ENCODE data around the gene ZFHX2. TPM values are rescaled to one million over a fixed set of nuclear protein-coding genes. Genes with fewer than 3 reads are reported as not detected.

The ZFHX2 gene
- total and polyA plus RNA-seq, 2 of the 13 experiments (the other 11 are each of a cell fraction or from before 2014, with no cell fraction given), result 0.17 to 0.44 TPM

DNA sequence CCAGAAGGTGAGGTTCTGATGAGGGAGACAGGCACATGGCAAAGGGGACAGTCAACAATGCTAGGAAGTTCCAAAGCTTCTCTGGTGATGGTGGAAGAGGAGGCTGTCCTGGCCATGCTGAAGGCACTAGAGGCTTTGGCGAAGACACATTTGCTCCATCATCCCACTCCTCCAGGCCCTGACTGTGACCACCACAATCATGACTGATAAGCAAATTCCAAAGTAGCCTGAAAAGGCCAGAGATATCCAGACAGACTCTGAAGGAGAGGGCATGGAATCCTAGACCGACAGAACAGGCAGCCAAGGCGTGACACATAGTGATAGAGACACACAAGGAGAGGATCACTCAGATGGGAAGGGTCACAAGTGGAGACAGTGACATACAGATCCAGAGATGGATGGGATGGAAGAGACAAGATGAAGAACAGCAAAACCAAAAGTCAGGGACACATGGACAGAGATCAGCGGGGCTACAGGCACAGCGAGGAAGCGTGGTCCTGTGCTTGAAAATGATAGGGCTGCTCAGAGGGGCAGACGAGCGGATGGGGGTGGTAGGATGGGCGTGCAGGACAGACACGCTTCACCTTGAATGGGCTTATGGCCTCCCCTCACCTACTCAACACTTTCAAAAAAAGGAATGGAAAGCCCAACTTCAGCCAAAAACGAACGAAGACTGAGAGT lies 1.3 kb downstream of the ZFHX2 start (continued):
- TF ChIP-seq CC2D1A (CRISPR knock-in tag; IDR thresholded peaks at IDR 0.05) (peak; percentile 74; the same call in 1 of the 2 replicates), CENPX (CRISPR knock-in tag; IDR thresholded peaks at IDR 0.05) (no peak), ZNF546 (CRISPR knock-in tag; conservative IDR thresholded peaks at IDR 0.05) (no peak), SAFB2 (CRISPR knock-in tag; IDR thresholded peaks at IDR 0.05; ENCODE audit: borderline replicate concordance, low read depth) (0 out of 2 replicates have a peak, but pooled peaks have one; percentile 58), JARID2 (CRISPR knock-in tag; IDR thresholded peaks at IDR 0.05; ENCODE audit: insufficient replicate concordance) (peak; percentile 23), ZNF672 (CRISPR knock-in tag; IDR thresholded peaks at IDR 0.05) (no peak), EED (CRISPR knock-in tag; IDR thresholded peaks at IDR 0.05) (0 out of 2 replicates have a peak, but pooled peaks have one; percentile 45), ZNF724P (CRISPR knock-in tag; IDR thresholded peaks at IDR 0.05; ENCODE audit: borderline replicate concordance) (0 out of 2 replicates have a peak, but pooled peaks have one; percentile 28), ZNF235 (CRISPR knock-in tag; IDR thresholded peaks at IDR 0.05; ENCODE audit: borderline replicate concordance) (0 out of 2 replicates have a peak, but pooled peaks have one; percentile 49), ZNF720 (CRISPR knock-in tag; IDR thresholded peaks at IDR 0.05) (peak; percentile 52; the same call in 1 of the 2 replicates), TGIF2 (CRISPR knock-in tag; IDR thresholded peaks at IDR 0.05) (no peak), POLR2A (IDR thresholded peaks at IDR 0.05; ENCODE audit: insufficient read depth in 1 of 2, low read depth in 2 of 2, low read length in 2 of 2) (no peak), IKZF1 (IDR thresholded peaks at IDR 0.05) (0 out of 2 replicates have a peak, but pooled peaks have one; percentile 13), ZNF296 (CRISPR knock-in tag; conservative IDR thresholded peaks at IDR 0.05) (0 out of 2 replicates have a peak, but pooled peaks have one; percentile 10), ATF7-NPFF (CRISPR knock-in tag; IDR thresholded peaks at IDR 0.05; ENCODE audit: low read depth) (0 out of 2 replicates have a peak, but pooled peaks have one; percentile 25), ZNF234 (CRISPR knock-in tag; conservative IDR thresholded peaks at IDR 0.05) (0 out of 2 replicates have a peak, but pooled peaks have one; percentile 11), KLF15 (CRISPR knock-in tag; IDR thresholded peaks at IDR 0.05; ENCODE audit: borderline replicate concordance) (no peak), ZBTB7A (CRISPR knock-in tag; IDR thresholded peaks at IDR 0.05) (0 out of 2 replicates have a peak, but pooled peaks have one; percentile 8), AHR (CRISPR knock-in tag; IDR thresholded peaks at IDR 0.05) (0 out of 2 replicates have a peak, but pooled peaks have one; percentile 51), AKAP8 (CRISPR knock-in tag; IDR thresholded peaks at IDR 0.05) (0 out of 2 replicates have a peak, but pooled peaks have one; percentile 33), ZNF143 (CRISPR knock-in tag; IDR thresholded peaks at IDR 0.05) (peak; percentile 11; the same call in 1 of the 2 replicates), ZNF768 (CRISPR knock-in tag; IDR thresholded peaks at IDR 0.05) (no peak), NFIB (CRISPR knock-in tag; IDR thresholded peaks at IDR 0.05; ENCODE audit: borderline replicate concordance) (no peak), CBX2 (IDR thresholded peaks at IDR 0.05; ENCODE audit: low read depth, low read length) (no peak), CBX2 (CRISPR knock-in tag; IDR thresholded peaks at IDR 0.05; ENCODE audit: low read depth) (0 out of 2 replicates have a peak, but pooled peaks have one; percentile 67), ETV5 (CRISPR knock-in tag; IDR thresholded peaks at IDR 0.05; ENCODE audit: borderline replicate concordance) (peak; percentile 29), ZNF333 (CRISPR knock-in tag; IDR thresholded peaks at IDR 0.05; ENCODE audit: borderline replicate concordance) (peak; percentile 54; the same call in 1 of the 2 replicates), ZIK1 (CRISPR knock-in tag; IDR thresholded peaks at IDR 0.05; ENCODE audit: borderline replicate concordance, low read depth) (0 out of 2 replicates have a peak, but pooled peaks have one; percentile 45)
- TF ChIP-seq, protein P1, sequence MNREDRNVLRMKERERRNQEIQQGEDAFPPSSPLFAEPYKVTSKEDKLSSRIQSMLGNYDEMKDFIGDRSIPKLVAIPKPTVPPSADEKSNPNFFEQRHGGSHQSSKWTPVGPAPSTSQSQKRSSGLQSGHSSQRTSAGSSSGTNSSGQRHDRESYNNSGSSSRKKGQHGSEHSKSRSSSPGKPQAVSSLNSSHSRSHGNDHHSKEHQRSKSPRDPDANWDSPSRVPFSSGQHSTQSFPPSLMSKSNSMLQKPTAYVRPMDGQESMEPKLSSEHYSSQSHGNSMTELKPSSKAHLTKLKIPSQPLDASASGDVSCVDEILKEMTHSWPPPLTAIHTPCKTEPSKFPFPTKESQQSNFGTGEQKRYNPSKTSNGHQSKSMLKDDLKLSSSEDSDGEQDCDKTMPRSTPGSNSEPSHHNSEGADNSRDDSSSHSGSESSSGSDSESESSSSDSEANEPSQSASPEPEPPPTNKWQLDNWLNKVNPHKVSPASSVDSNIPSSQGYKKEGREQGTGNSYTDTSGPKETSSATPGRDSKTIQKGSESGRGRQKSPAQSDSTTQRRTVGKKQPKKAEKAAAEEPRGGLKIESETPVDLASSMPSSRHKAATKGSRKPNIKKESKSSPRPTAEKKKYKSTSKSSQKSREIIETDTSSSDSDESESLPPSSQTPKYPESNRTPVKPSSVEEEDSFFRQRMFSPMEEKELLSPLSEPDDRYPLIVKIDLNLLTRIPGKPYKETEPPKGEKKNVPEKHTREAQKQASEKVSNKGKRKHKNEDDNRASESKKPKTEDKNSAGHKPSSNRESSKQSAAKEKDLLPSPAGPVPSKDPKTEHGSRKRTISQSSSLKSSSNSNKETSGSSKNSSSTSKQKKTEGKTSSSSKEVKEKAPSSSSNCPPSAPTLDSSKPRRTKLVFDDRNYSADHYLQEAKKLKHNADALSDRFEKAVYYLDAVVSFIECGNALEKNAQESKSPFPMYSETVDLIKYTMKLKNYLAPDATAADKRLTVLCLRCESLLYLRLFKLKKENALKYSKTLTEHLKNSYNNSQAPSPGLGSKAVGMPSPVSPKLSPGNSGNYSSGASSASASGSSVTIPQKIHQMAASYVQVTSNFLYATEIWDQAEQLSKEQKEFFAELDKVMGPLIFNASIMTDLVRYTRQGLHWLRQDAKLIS (CRISPR knock-in tag; IDR thresholded peaks at IDR 0.05), result no peak

Measured in HepG2 (cell line).